Nephron progenitor cell (in vitro differentiated cells): ENCODE results near the gene MXD1.
"Not testable (repeated sequence)": the region's sequence is repeated elsewhere in the genome, so short reads cannot be mapped to it uniquely, and the experiment has no call there.

Experiments
- DNase-seq: peaks from one replicate; pipeline ENCODE4 v3.0.0; 2021
- H3K27ac Mint-ChIP-seq: 2 replicates; pipeline ENCODE4 v1.8.0; 2021; ENCODE audit warnings: mild to moderate bottlenecking, moderate library complexity, mixed read lengths
- H3K27me3 Mint-ChIP-seq: 2 replicates; pipeline ENCODE4 v1.8.0; 2021; ENCODE audit warnings: mild to moderate bottlenecking, low read depth, mixed read lengths; ENCODE audit not compliant: poor library complexity
- H3K36me3 Mint-ChIP-seq: 2 replicates; pipeline ENCODE4 v1.8.0; 2021; ENCODE audit warnings: low read depth, mixed read lengths
- H3K4me1 Mint-ChIP-seq: 2 replicates; pipeline ENCODE4 v1.8.0; 2021; ENCODE audit warnings: mixed read lengths
- H3K4me3 Mint-ChIP-seq: 2 replicates; pipeline ENCODE4 v1.8.0; 2021; ENCODE audit warnings: mild to moderate bottlenecking, moderate library complexity, mixed read lengths
- H3K9me3 Mint-ChIP-seq: 2 replicates; pipeline ENCODE4 v1.8.0; 2021; ENCODE audit warnings: mild to moderate bottlenecking, moderate library complexity, mixed read lengths
- TF ChIP-seq, protein P1 (sequence below): fragments of 200-600 bp; sonication (generic); IDR thresholded peaks from 2 replicates; pipeline ENCODE4 v1.5.0; 2021; ENCODE audit warnings: antibody characterized with exemption

MXD1 gene, protein sequence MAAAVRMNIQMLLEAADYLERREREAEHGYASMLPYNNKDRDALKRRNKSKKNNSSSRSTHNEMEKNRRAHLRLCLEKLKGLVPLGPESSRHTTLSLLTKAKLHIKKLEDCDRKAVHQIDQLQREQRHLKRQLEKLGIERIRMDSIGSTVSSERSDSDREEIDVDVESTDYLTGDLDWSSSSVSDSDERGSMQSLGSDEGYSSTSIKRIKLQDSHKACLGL

DNA sequence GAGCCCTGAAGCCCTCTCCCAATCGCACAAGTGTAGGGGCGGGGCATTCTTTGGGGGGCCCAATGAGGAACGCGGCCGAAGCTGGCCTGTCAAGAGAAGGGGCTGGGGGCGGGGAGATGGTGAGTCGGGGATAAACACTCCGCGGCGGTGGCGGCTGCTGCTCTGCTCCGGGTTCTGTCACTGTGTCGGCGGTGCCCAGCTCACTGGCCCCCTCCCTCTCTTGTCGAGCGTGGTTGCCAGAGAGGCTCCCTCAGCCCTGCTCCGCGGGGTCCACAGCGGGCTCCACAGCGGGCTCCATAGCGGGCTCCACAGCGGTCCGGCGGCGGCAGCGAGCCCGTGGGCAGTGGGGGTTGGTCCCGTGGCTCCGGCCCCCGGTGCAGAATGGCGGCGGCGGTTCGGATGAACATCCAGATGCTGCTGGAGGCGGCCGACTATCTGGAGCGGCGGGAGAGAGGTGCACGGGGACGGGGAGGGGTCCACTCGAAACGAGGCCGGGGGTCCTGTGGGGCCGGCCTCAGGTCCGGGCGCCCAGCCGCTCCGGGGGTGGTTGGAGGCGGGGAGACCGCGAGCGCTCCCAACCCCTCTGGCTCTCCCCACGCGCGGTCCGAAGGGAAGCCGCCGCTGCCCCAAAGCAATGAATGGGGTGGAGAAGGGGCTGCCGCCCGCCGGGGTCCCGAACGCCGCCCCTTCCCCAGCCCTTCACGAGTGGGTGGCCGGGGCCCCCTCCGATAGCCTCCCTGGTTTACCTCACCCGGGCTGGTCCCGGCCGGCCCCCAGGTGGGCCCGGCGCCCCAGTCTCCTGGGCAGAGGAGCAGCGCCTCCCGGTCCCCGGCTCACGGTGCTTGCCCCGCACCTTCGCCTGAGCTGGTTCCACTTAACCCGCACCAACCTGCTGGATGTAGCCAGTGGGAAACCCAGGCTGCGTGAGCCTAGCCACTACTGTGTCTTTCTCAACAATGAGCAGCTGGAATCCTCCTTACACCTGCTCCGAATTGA, at the start of gene MXD1:
MXD1 (plus strand) TSS at position 160 of the 996 bp plus-strand sequence; CDS start at position 382, 222 bp downstream.
- Mint-ChIP-seq H3K27ac (peak within 1 kb of the TSS; percentile 92), H3K4me3 (peak within 1 kb of the TSS; percentile 81), H3K36me3 (peaks cover 17% of the 10 kb centered on the region), H3K27me3 (peaks cover 34% of the 10 kb centered on the region), H3K4me1 (peaks cover 16% of the 10 kb centered on the region), H3K9me3 (no peaks in the 10 kb centered on the region)
- TF ChIP-seq, protein P1, sequence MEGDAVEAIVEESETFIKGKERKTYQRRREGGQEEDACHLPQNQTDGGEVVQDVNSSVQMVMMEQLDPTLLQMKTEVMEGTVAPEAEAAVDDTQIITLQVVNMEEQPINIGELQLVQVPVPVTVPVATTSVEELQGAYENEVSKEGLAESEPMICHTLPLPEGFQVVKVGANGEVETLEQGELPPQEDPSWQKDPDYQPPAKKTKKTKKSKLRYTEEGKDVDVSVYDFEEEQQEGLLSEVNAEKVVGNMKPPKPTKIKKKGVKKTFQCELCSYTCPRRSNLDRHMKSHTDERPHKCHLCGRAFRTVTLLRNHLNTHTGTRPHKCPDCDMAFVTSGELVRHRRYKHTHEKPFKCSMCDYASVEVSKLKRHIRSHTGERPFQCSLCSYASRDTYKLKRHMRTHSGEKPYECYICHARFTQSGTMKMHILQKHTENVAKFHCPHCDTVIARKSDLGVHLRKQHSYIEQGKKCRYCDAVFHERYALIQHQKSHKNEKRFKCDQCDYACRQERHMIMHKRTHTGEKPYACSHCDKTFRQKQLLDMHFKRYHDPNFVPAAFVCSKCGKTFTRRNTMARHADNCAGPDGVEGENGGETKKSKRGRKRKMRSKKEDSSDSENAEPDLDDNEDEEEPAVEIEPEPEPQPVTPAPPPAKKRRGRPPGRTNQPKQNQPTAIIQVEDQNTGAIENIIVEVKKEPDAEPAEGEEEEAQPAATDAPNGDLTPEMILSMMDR: no peak
- peak; percentile 99 for DNase-seq

DNA sequence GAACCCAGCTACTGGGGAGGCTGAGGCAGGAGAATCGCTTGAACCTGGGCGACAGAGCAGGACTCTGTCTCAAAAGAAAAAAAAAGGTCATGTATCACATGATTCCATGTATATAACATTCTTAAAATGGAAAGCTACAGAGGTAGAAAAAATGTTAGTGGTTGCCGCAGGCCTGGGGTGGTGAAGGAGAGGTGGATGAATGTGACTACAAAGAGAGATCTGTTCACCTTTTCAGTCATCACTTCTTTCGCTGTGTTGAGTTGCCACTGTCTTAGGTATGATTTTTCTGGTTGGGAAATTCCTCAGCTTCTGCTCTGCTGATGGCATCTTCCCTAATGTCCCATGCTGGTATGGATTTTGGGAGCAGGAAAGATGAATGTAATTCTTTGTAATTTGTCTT, 26.5 kb upstream of the MXD1 start:
- peaks cover 12% of the 10 kb centered on the region for H3K9me3 Mint-ChIP-seq

DNA sequence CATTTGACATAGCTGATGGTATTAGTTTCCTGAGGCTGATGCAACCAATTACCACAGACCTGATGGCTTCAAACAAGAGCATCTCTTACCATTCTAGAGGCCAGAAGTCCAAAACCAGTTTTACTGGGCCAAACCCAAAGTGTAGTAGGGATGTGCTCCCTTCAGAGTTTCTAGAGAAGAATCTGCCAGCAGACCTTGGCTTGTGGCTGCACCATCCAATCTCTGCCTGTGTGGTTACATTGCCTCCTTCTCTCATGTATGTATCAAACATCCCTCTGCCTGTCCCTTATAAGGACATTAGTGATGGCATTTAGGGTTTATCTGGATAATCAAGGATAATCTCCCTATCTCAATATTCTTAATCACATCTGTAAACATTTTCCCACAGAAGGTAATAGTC, 25.6 kb upstream of the MXD1 start:
- H3K4me3 Mint-ChIP-seq: no peak overlapping the region
- TF ChIP-seq, protein P1: no peak
- no peak overlapping the region for H3K27ac Mint-ChIP-seq
- H3K36me3 Mint-ChIP-seq: peaks cover 8% of the 10 kb centered on the region
- H3K9me3 Mint-ChIP-seq: peaks cover 12% of the 10 kb centered on the region
- peaks cover 15% of the 10 kb centered on the region for H3K4me1 Mint-ChIP-seq
- DNase-seq: no peak
- peaks cover 29% of the 10 kb centered on the region for H3K27me3 Mint-ChIP-seq

More for the DNA sequence above, 26.5 kb upstream of the MXD1 start:
- peaks cover 6% of the 10 kb centered on the region for H3K4me1 Mint-ChIP-seq
- H3K36me3 Mint-ChIP-seq: peaks cover 4% of the 10 kb centered on the region
- TF ChIP-seq, protein P1: no peak
- no peak for DNase-seq
- peaks cover 29% of the 10 kb centered on the region for H3K27me3 Mint-ChIP-seq
- no peak overlapping the region for H3K27ac Mint-ChIP-seq
- H3K4me3 Mint-ChIP-seq: no peak overlapping the region

DNA sequence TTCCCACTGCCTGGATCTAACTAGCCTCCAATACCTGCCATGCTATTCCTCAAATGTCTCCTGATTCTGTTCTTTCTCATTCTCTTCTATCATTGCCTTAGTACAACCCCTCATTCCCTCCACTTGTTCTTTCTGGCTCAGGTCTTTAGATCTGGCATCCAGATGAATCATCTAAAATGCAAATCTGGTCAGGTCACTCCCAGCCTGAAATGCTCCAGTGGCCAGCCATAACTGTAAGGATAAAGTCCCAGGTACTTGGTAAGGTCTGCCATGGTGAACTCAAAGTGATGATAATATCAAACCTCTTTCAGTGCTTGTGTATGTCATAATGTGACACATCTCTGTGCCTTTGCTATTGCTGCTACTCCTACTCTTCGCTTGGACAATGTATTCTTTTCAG, 24.0 kb upstream of the MXD1 start:
- Mint-ChIP-seq H3K27me3 (peaks cover 29% of the 10 kb centered on the region), H3K4me3 (no peak overlapping the region), H3K36me3 (peaks cover 13% of the 10 kb centered on the region), H3K27ac (no peak overlapping the region), H3K4me1 (peaks cover 29% of the 10 kb centered on the region), H3K9me3 (peaks cover 12% of the 10 kb centered on the region)
- TF ChIP-seq, protein P1: no peak
- DNase-seq: no peak

DNA sequence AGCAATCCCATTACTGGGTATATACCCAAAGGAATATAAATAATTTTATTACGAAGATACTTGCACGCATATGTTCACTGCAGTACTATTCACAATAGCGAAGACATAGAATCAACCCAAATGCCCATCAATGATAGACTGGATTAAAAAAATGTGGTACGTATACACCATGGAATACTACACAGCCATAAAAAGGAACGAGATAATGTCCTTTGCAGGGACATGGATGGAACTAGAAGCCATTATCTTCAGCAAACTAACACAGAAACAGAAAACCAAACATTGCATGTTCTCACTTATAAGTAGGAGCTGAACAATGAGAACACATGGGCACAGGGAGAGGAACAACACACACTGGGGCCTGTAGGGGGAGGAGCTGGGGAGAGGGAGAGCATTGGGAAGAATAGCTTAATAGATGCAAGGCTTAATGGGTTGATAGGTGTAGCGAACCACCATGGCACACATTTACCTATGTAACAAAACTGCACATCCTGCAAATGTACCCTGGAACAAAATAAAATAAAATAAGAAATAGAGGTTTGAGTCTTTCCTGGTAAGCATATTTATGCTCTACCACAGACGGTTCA, 22.0 kb upstream of the MXD1 start:
- H3K36me3 Mint-ChIP-seq: peaks cover 27% of the 10 kb centered on the region
- not testable (repeated sequence) for DNase-seq

More for the DNA sequence above, 22.0 kb upstream of the MXD1 start:
- H3K9me3 Mint-ChIP-seq: peaks cover 12% of the 10 kb centered on the region
- H3K27ac Mint-ChIP-seq: peak overlapping the region; percentile 99
- peaks cover 29% of the 10 kb centered on the region for H3K4me1 Mint-ChIP-seq
- peaks cover 21% of the 10 kb centered on the region for H3K27me3 Mint-ChIP-seq
- H3K4me3 Mint-ChIP-seq: peak overlapping the region; percentile 100
